MM.1S (cell line): Measurements from ENCODE around the gene IGSF9B.

Source experiments
- DNase-seq: peaks from one replicate; pipeline ENCODE4 v3.0.0-alpha.2; 2015
- H2AFZ ChIP-seq: fragments of 300-600 bp; sonication (generic); 2 replicates; pipeline ENCODE4 v1.6.0; 2016; ENCODE audit warnings: antibody characterized with exemption, low read length
- H3F3A ChIP-seq: fragments of 300-600 bp; sonication (generic); 2 replicates; pipeline ENCODE4 v1.6.1; 2016; ENCODE audit warnings: mild to moderate bottlenecking, antibody characterized with exemption, low read length, moderate library complexity, mixed read lengths; ENCODE audit not compliant: insufficient read depth
- H3K27ac ChIP-seq: fragments of 300-600 bp; sonication (generic); 2 replicates; pipeline ENCODE4 v1.5.1; 2016; ENCODE audit warnings: mild to moderate bottlenecking, low read length
- H3K27me3 ChIP-seq: fragments of 300-600 bp; sonication (generic); replicated peaks from 2 replicates; pipeline ENCODE4 v1.6.0; 2016; ENCODE audit warnings: low read length; ENCODE audit not compliant: insufficient read depth
- H3K36me3 ChIP-seq: fragments of 300-600 bp; sonication (generic); replicated peaks from 2 replicates; pipeline ENCODE4 v1.6.1; 2016; ENCODE audit warnings: mild to moderate bottlenecking, low read length, mixed read lengths; ENCODE audit not compliant: insufficient read depth
- H3K4me1 ChIP-seq: fragments of 300-600 bp; sonication (generic); 2 replicates; pipeline ENCODE4 v1.6.1; 2016; ENCODE audit warnings: low read length, mixed read lengths
- H3K4me2 ChIP-seq: fragments of 300-600 bp; sonication (generic); 2 replicates; pipeline ENCODE4 v1.6.0; 2016; ENCODE audit warnings: low read depth, low read length
- H3K4me3 ChIP-seq: fragments of 300-600 bp; sonication (generic); 2 replicates; pipeline ENCODE4 v1.5.1; 2016; ENCODE audit warnings: low read length, mixed read lengths
- H3K79me2 ChIP-seq: fragments of 300-600 bp; sonication (generic); 2 replicates; pipeline ENCODE4 v1.6.1; 2016; ENCODE audit warnings: mixed run types, low read length, mixed read lengths
- H3K9ac ChIP-seq: fragments of 300-600 bp; sonication (generic); 2 replicates; pipeline ENCODE4 v1.6.1; 2016; ENCODE audit warnings: low read length, mixed read lengths
- H3K9me2 ChIP-seq: fragments of 300-600 bp; sonication (generic); replicated peaks from 2 replicates; pipeline ENCODE4 v1.6.1; 2016; ENCODE audit warnings: mild to moderate bottlenecking, low read length, mixed read lengths; ENCODE audit not compliant: insufficient read depth
- H3K9me3 ChIP-seq: fragments of 300-600 bp; sonication (generic); replicated peaks from 2 replicates; pipeline ENCODE4 v1.6.1; 2016; ENCODE audit warnings: mild to moderate bottlenecking, low read length, mixed read lengths; ENCODE audit not compliant: insufficient read depth
- H4K20me1 ChIP-seq: fragments of 300-600 bp; sonication (generic); 2 replicates; pipeline ENCODE4 v1.6.1; 2016; ENCODE audit warnings: mild to moderate bottlenecking, low read length, moderate library complexity, mixed read lengths; ENCODE audit not compliant: insufficient read depth
- CTCF ChIP-seq: fragments of 300-600 bp; sonication (generic); IDR thresholded peaks from 2 replicates; pipeline ENCODE4 v1.5.1; 2016; ENCODE audit warnings: antibody characterized with exemption, low read length, mixed read lengths
- EZH2 ChIP-seq: fragments of 300-600 bp; sonication (generic); optimal IDR thresholded peaks from 2 replicates; pipeline ENCODE3; 2017; ENCODE audit warnings: low read depth, mild to moderate bottlenecking, antibody characterized with exemption, low read length, mixed read lengths
- EZH2phosphoT487 ChIP-seq: fragments of 300-600 bp; sonication (generic); IDR thresholded peaks from 2 replicates; pipeline ENCODE4 v1.6.1; 2018; ENCODE audit warnings: antibody characterized with exemption, low read length

Gene IGSF9B

GRCh38 chr11:133940034-133940433 is 16.7 kb downstream of the IGSF9B start:
- TF ChIP-seq EZH2 (no peak), EZH2phosphoT487 (no peak), CTCF (no peak)
- Histone ChIP-seq H2AFZ (no peak overlapping the region), H3F3A (no peaks in the 10 kb centered on the region), H3K9me3 (no peaks in the 10 kb centered on the region), H3K27me3 (no peaks in the 10 kb centered on the region), H3K27ac (no peak overlapping the region), H3K4me1 (no peaks in the 10 kb centered on the region), H3K79me2 (no peaks in the 10 kb centered on the region), H3K4me2 (no peak overlapping the region), H4K20me1 (no peaks in the 10 kb centered on the region), H3K9me2 (no peaks in the 10 kb centered on the region), H3K36me3 (no peaks in the 10 kb centered on the region), H3K4me3 (no peak overlapping the region), H3K9ac (no peak overlapping the region)
- no peak for DNase-seq

GRCh38 chr11:133939558-133939957 is 17.2 kb downstream of the IGSF9B start:
- DNase-seq = no peak
- H3K4me2 ChIP-seq = no peak overlapping the region
- H3K36me3 ChIP-seq = no peaks in the 10 kb centered on the region
- H3K27me3 ChIP-seq = no peaks in the 10 kb centered on the region
- no peak overlapping the region for H3K27ac ChIP-seq
- no peak overlapping the region for H3K9ac ChIP-seq
- no peak overlapping the region for H3K4me3 ChIP-seq
- H3K4me1 ChIP-seq = no peaks in the 10 kb centered on the region
- H3K79me2 ChIP-seq = no peaks in the 10 kb centered on the region
- no peaks in the 10 kb centered on the region for H4K20me1 ChIP-seq
- no peaks in the 10 kb centered on the region for H3K9me3 ChIP-seq
- H3F3A ChIP-seq = no peaks in the 10 kb centered on the region
- H3K9me2 ChIP-seq = no peaks in the 10 kb centered on the region
- TF ChIP-seq EZH2phosphoT487 (no peak), EZH2 (no peak), CTCF (no peak)
- no peak overlapping the region for H2AFZ ChIP-seq

- H3K27me3 ChIP-seq = no peaks in the 10 kb centered on the region
- H3K9ac ChIP-seq = no peak overlapping the region
- no peak overlapping the region for H3K27ac ChIP-seq
- H3F3A ChIP-seq = no peaks in the 10 kb centered on the region
- DNase-seq = no peak
- H3K9me2 ChIP-seq = no peaks in the 10 kb centered on the region
- no peak overlapping the region for H3K4me3 ChIP-seq
- no peak overlapping the region for H3K4me2 ChIP-seq
- TF ChIP-seq CTCF = no peak
- no peak for TF ChIP-seq EZH2phosphoT487
- TF ChIP-seq EZH2 = no peak
- no peaks in the 10 kb centered on the region for H3K9me3 ChIP-seq
- no peaks in the 10 kb centered on the region for H3K36me3 ChIP-seq
- H4K20me1 ChIP-seq = no peaks in the 10 kb centered on the region
- no peaks in the 10 kb centered on the region for H3K4me1 ChIP-seq
- no peaks in the 10 kb centered on the region for H3K79me2 ChIP-seq
- H2AFZ ChIP-seq = no peak overlapping the region
Measured at GRCh38 chr11:133938166-133938565, 18.6 kb downstream of the IGSF9B start.
